Measurements from ENCODE around the gene KRT2.

KRT2 gene

GRCh38 chr12:52663420-52663819, 11.4 kb upstream of the KRT2 start:
- no peak for DNase-seq (ENCODE audit: low read depth)

DNA sequence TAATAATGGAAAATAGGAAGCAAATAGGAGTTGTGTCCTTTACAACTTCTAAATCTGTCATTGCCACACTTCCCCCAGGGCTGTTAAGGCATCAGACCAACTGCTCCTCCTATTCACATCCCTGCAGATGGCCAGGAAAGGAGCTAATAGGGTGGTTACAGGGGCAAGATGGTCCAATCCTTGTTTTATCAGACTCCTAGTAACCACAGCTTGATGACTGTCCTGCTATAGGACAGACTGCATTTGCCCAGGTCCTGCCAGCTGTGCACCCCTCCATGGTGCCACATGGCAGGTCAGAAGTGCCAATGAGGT, 10.9 kb upstream of the KRT2 start:
- no peak for DNase-seq (ENCODE audit: low read depth)

DNA sequence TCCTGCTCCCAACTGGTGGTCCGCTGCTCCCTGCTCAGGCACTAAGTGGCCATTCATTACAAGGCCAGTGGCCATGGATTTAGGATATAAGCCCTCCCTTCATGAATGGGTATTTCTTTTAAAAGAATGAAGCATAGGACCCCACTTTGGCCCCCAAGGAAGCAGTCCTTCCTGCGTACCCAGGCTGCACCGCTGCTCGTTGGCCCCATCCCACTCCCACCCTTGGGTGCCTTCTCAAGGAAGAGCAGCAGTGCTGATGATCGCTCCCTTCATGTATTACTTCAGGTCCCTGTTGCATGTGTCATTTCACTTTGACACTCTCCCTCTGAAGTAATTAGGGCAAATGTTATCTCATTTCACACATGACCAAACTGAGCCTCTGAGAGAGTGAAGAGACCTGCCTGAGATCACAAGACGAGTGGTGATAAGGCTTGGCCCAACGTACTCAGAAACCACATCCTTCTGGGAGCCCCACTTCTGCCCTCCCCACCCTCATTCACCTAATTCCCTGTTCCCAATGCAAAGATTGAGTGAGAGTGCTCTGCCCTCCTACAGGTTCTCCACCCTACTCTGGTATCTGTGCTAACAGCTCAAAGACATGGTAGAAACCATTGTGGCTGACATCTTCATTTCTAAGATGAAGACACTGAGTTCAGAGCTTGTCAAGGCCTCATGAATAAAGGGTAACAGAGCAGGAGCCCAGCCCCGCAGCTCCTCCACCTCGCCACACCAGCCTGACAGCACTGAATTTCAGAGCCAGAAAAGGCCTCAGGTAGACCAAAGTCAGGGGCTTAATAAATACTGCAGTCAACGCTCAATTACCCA, 10.3 kb upstream of the KRT2 start:
- no peak for DNase-seq (ENCODE audit: low read depth)

GRCh38 chr12:52661668-52662067, 9.7 kb upstream of the KRT2 start:
- no peak for DNase-seq (ENCODE audit: low read depth)

- no peak for DNase-seq (ENCODE audit: low read depth)
Measured at GRCh38 chr12:52660934-52661499, 9.0 kb upstream of the KRT2 start.

- no peak for DNase-seq (ENCODE audit: low read depth)
Measured at GRCh38 chr12:52659951-52660350, 7.9 kb upstream of the KRT2 start.

DNA sequence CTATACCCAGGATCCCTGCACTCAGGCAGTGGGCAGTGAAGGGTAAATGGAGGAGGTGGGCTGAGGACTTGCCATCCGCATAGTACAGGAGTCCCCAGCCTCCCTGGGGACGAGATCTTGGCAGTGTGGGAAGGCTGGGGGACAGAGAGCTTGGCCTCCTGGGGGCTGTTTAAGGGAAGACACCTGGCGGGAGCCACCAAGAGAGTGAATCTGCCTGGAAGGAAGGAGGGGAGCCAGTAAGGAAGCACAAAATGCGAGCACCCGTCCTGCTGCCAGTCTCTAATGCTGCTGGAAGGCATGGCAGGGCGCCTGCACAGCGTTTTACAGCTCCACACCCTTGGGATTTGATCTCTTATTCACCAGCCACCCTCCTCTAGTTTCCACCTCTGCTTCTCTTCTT, 7.4 kb upstream of the KRT2 start:
- DNase-seq (ENCODE audit: low read depth) = no peak

- no peak for DNase-seq (ENCODE audit: low read depth)
Measured at GRCh38 chr12:52658196-52658595, 6.2 kb upstream of the KRT2 start.

DNA sequence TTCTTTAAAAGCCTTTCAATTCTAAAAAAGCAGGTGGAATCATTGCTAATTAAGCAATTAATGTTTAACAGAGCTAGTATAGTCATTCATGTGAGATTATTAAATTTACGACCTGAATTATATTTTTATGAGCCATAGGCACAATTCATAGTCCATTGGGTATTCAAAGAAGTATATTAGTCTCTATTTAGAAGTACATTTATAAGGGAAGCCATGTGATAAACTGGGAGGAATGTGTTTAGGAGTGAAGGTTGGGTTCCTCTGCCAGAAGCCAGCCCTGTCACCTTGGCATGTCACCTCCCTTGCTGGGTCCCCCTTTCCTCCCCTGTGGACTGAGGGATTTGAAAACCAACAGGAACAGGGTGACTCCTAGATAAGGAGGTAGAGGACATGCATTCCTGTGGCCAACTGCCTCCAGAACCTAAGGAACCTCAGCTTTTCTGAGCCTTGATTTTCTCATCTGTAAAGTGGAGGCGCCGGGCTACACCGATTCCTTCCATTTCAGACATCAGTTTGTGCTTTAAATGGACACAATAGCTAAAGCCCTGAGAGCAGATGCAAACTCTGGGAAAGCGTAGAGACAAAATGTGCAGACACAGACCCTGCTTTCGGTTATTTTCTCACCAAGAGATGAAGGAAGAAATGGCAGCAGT, 5.4 kb upstream of the KRT2 start:
- DNase-seq (ENCODE audit: low read depth) = no peak

GRCh38 chr12:52656616-52657015, 4.6 kb upstream of the KRT2 start:
- no peak for DNase-seq (ENCODE audit: low read depth)

DNA sequence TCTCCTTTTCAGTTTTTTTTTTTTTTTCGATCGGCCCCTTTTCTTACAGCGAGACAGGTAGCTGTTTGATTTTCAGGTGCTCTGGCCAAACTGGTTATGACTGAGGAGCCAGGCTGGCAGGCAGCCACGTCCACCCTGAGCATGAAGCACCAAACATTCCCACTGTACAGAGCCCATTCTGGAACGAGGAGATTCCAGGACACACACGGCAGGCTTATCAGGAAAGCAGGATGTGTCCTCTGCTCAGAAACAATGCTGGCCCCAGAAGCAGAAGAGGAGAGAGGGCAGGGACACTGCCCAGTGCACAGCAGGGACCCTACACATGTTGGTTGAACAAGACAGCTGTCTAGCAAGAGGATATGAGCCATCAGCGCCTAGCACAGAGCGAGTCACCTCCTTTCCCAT, 3.7 kb upstream of the KRT2 start:
- DNase-seq (ENCODE audit: low read depth) = no peak

GRCh38 chr12:52655251-52655650, 3.2 kb upstream of the KRT2 start:
- DNase-seq (ENCODE audit: low read depth) = no peak

GRCh38 chr12:52650520-52651081, 1.4 kb downstream of the KRT2 start:
- DNase-seq (ENCODE audit: low read depth) = no peak

GRCh38 chr12:52649066-52649465, 2.9 kb downstream of the KRT2 start:
- no peak for DNase-seq (ENCODE audit: low read depth)

- no peak for DNase-seq (ENCODE audit: low read depth)
Measured at GRCh38 chr12:52648012-52648550, 3.9 kb downstream of the KRT2 start.

DNA sequence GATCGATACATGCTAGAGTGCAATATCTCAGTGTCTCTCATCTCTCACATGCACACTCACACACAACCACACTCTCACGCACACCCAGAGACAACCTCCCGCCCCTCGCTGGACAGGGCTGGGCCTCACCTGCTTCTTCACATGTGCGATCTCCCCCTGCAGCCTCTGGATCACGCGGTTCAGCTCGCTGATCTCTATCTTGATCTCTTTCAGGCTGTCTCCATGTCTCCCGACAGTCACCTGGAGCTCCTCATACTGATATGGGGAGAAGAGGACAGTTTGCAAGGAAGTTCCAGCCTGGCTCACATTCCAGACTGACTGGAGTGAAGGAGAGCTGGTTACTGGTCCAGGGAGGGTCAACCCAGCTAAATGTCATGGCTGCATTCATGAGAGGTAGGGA, 4.4 kb downstream of the KRT2 start:
- DNase-seq (ENCODE audit: low read depth) = no peak

GRCh38 chr12:52646613-52647012, 5.4 kb downstream of the KRT2 start:
- DNase-seq (ENCODE audit: low read depth) = no peak

DNA sequence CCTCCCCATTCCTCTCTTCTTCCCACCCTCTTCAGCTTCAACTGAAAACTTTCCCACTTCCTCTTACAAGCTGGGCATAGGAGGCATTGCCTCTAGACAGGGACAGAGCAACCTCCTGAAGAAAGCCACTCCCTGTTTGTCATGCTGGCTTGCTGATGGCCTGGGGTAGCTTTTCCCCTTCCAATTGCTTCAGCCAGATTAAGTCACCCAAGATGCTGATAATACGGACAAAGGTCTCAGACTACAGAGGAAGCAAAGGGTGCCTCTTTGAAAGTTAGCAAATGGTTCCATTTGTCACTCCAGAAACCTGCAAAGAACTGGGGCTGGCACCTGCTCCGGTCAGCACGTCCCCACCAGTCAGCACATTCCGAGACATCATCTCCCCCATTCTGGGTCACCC, 6.0 kb downstream of the KRT2 start:
- DNase-seq (ENCODE audit: low read depth) = no peak

- DNase-seq (ENCODE audit: low read depth) = peak; percentile 21
Measured at GRCh38 chr12:52645120-52645761, 6.8 kb downstream of the KRT2 start.

DNA sequence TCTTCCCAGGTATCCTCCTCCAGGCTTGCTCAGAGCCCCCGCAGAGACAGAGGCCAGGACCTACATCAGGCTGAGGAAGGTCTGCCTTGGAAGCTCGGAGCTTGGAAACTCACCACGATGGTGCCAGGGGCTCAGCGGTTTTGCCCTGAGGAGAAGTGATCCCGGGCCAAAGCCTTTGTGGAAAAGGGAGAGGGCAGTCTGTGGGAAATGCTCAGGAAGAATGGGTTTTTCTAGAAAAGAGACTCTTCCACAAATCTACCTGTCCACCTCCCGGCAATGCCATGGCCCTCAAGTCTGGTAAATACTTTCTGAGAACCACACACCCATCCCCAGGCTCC, 8.0 kb downstream of the KRT2 start:
- DNase-seq (ENCODE audit: low read depth) = no peak

DNA sequence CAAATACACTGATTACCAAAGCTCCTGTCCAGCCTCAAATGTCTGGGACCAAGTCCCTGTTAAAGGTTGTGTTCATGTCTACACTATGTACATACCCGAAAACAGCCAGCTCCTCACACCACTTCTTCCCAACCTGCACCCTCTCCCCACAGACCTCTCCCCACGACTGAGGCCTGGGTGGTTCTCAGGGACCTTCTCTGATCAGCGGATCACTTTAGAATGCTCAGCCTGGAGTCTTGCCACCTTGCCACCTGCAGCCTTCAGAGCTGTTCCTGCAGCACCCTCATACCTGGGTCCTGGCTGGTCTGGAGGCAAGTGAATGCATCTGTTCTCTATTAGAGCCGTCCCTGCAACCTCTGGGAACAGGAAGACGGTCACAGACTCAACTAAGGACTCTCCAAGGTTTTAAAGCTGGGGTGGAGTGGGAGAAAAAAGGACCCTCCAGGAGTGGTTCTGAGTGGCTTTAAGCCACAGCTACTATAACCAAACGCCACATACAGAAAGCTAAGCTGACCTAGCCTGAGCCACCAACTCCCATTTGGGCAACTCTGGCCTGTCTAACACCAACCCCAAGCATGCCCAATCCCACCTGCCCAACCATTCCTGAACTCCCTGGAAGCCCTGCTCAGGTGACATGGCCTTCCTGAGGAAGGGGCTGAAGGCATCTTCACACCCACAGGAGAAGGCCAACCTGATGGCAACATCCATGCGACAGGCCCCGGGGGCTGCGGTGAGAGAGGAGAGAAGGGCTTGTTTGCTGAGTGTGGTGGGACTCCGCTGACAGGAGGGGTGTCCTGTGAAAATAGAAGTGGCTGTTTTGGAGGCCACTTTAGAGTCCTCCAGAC, 8.6 kb downstream of the KRT2 start:
- no peak for DNase-seq (ENCODE audit: low read depth)

DNA sequence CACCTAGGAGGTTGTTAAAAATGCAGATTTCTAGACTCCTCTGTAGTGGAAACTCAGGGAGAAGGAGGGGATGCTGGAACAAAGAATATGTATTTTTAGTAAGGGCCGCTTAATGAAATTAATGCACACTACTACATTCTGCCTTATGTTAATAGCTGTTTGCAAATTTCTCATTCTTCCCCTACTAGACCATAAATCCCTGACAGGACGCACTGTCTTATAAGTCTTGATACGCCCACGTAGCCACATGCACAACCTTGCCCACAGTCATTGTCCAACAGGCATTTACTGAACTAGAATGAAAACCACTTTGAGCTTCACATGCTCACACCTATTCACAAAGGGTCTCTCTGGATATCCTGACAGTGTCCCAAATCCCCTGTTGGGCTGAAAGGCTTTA, 10.5 kb downstream of the KRT2 start:
- no peak for DNase-seq (ENCODE audit: low read depth)

Data from activated T-cell treated with anti-CD3 and anti-CD28 coated beads for 1 hour (primary cell).